ENCODE data around the gene PPP2CA.
"Not testable (repeated sequence)": the region's sequence is repeated elsewhere in the genome, so short reads cannot be mapped to it uniquely, and the experiment has no call there.

The PPP2CA gene

GRCh38 chr5:134211263-134212031 lies 14.4 kb downstream of the PPP2CA start:
- not testable (repeated sequence) for H3K18ac ChIP-seq (ENCODE audit: low read length); H4K8ac ChIP-seq (ENCODE audit: low read depth, low read length); H3K4me1 ChIP-seq (ENCODE audit: control insufficient read depth in 1 of 2, insufficient read depth in 2 of 2, low read length in 2 of 2); H4K12ac ChIP-seq (ENCODE audit: low read depth, low read length); H3K36me3 ChIP-seq (ENCODE audit: control insufficient read depth in 1 of 2, insufficient read depth in 2 of 2, low read length in 2 of 2); H3K27ac ChIP-seq (ENCODE audit: low read depth, low read length); H2AK5ac ChIP-seq (ENCODE audit: low read length); H3K23ac ChIP-seq (ENCODE audit: low read length); H4K91ac ChIP-seq (ENCODE audit: low read depth, low read length); H3K4me2 ChIP-seq (ENCODE audit: low read length); H3K14ac ChIP-seq (ENCODE audit: low read length); H3K27me3 ChIP-seq (ENCODE audit: insufficient read depth, low read length); H2BK120ac ChIP-seq (ENCODE audit: insufficient read depth, low read length, poor library complexity); H3K79me1 ChIP-seq (ENCODE audit: low read length); H2BK12ac ChIP-seq (ENCODE audit: low read length); H3K9ac ChIP-seq (ENCODE audit: low read length); H2BK5ac ChIP-seq (ENCODE audit: low read depth, low read length, poor library complexity); H2AFZ ChIP-seq (ENCODE audit: insufficient read depth, low read length, poor library complexity); H3K4me3 ChIP-seq (ENCODE audit: low read depth, low read length); DNase-seq; H3K9me3 ChIP-seq (ENCODE audit: insufficient read depth, low read depth, low read length)
- no CpG with 5 or more reads among the region's 14 CpGs for WGBS (ENCODE audit: extremely low coverage, insufficient coverage, insufficient read length)
- Histone ChIP-seq H3K4ac (ENCODE audit: low read depth, low read length) (peak overlapping the region; percentile 93), H3K79me2 (ENCODE audit: control insufficient read depth, insufficient read depth, low read length, poor library complexity) (peaks cover 38% of the 10 kb centered on the region)

GRCh38 chr5:134209477-134210245 lies 16.2 kb downstream of the PPP2CA start:
- Histone ChIP-seq H3K4ac (ENCODE audit: low read depth, low read length) (peak overlapping the region; percentile 90), H3K23ac (ENCODE audit: low read length) (no peak overlapping the region), H2AK5ac (ENCODE audit: low read length) (no peak overlapping the region), H2BK5ac (ENCODE audit: low read depth, low read length, poor library complexity) (no peak overlapping the region), H3K9ac (ENCODE audit: low read length) (no peak overlapping the region), H3K4me3 (ENCODE audit: low read depth, low read length) (no peak overlapping the region), H3K27ac (ENCODE audit: low read depth, low read length) (no peak overlapping the region), H3K79me1 (ENCODE audit: low read length) (no peaks in the 10 kb centered on the region), H3K4me2 (ENCODE audit: low read length) (no peak overlapping the region), H3K4me1 (ENCODE audit: control insufficient read depth in 1 of 2, insufficient read depth in 2 of 2, low read length in 2 of 2) (no peaks in the 10 kb centered on the region), H3K14ac (ENCODE audit: low read length) (no peak overlapping the region), H3K18ac (ENCODE audit: low read length) (no peak overlapping the region), H3K36me3 (ENCODE audit: control insufficient read depth in 1 of 2, insufficient read depth in 2 of 2, low read length in 2 of 2) (peaks cover 6 to 11% of the 10 kb centered on the region in 2 experiments), H2BK120ac (ENCODE audit: insufficient read depth, low read length, poor library complexity) (no peak overlapping the region), H3K9me3 (ENCODE audit: insufficient read depth, low read depth, low read length) (peaks cover 2% of the 10 kb centered on the region), H4K12ac (ENCODE audit: low read depth, low read length) (no peak overlapping the region), H3K79me2 (ENCODE audit: control insufficient read depth, insufficient read depth, low read length, poor library complexity) (peaks cover 29% of the 10 kb centered on the region), H2BK12ac (ENCODE audit: low read length) (no peak overlapping the region), H3K27me3 (ENCODE audit: insufficient read depth, low read length) (no peaks in the 10 kb centered on the region), H4K8ac (ENCODE audit: low read depth, low read length) (no peak overlapping the region), H2AFZ (ENCODE audit: insufficient read depth, low read length, poor library complexity) (no peak overlapping the region), H4K91ac (ENCODE audit: low read depth, low read length) (no peak overlapping the region)
- no peak for DNase-seq
- no CpG with 5 or more reads among the region's 14 CpGs for WGBS (ENCODE audit: extremely low coverage, insufficient coverage, insufficient read length)

- no peak overlapping the region for H3K27ac ChIP-seq (ENCODE audit: low read depth, low read length)
- no CpG with 5 or more reads among the region's 1 CpG for WGBS (ENCODE audit: extremely low coverage, insufficient coverage, insufficient read length)
- no peak overlapping the region for H2BK120ac ChIP-seq (ENCODE audit: insufficient read depth, low read length, poor library complexity)
- H2AK5ac ChIP-seq (ENCODE audit: low read length) = no peak overlapping the region
- no peak overlapping the region for H4K8ac ChIP-seq (ENCODE audit: low read depth, low read length)
- no peak overlapping the region for H3K9ac ChIP-seq (ENCODE audit: low read length)
- H3K79me1 ChIP-seq (ENCODE audit: low read length) = no peaks in the 10 kb centered on the region
- H2BK12ac ChIP-seq (ENCODE audit: low read length) = no peak overlapping the region
- H3K4me1 ChIP-seq (ENCODE audit: control insufficient read depth in 1 of 2, insufficient read depth in 2 of 2, low read length in 2 of 2) = no peaks in the 10 kb centered on the region
- no peaks in the 10 kb centered on the region for H3K27me3 ChIP-seq (ENCODE audit: insufficient read depth, low read length)
- H4K12ac ChIP-seq (ENCODE audit: low read depth, low read length) = no peak overlapping the region
- no peak for DNase-seq
- H3K18ac ChIP-seq (ENCODE audit: low read length) = no peak overlapping the region
- no peak overlapping the region for H2BK5ac ChIP-seq (ENCODE audit: low read depth, low read length, poor library complexity)
- no peak overlapping the region for H4K91ac ChIP-seq (ENCODE audit: low read depth, low read length)
- no peak overlapping the region for H3K23ac ChIP-seq (ENCODE audit: low read length)
- no peak overlapping the region for H2AFZ ChIP-seq (ENCODE audit: insufficient read depth, low read length, poor library complexity)
- no peak overlapping the region for H3K4me3 ChIP-seq (ENCODE audit: low read depth, low read length)
- no peak overlapping the region for H3K14ac ChIP-seq (ENCODE audit: low read length)
- H3K79me2 ChIP-seq (ENCODE audit: control insufficient read depth, insufficient read depth, low read length, poor library complexity) = peaks cover 24% of the 10 kb centered on the region
- H3K9me3 ChIP-seq (ENCODE audit: insufficient read depth, low read depth, low read length) = no peaks in the 10 kb centered on the region
- H3K4me2 ChIP-seq (ENCODE audit: low read length) = no peak overlapping the region
- H3K36me3 ChIP-seq (ENCODE audit: control insufficient read depth in 1 of 2, insufficient read depth in 2 of 2, low read length in 2 of 2) = peaks cover 14% of the 10 kb centered on the region in 2 experiments
- H3K4ac ChIP-seq (ENCODE audit: low read depth, low read length) = peak overlapping the region; percentile 99
These were observed 18.2 kb downstream of the PPP2CA start for GRCh38 chr5:134207696-134208095.

GRCh38 chr5:134206627-134207160 lies 19.2 kb downstream of the PPP2CA start:
- no peaks in the 10 kb centered on the region for H3K79me1 ChIP-seq (ENCODE audit: low read length)
- no peak overlapping the region for H2BK120ac ChIP-seq (ENCODE audit: insufficient read depth, low read length, poor library complexity)
- no peak overlapping the region for H3K4me2 ChIP-seq (ENCODE audit: low read length)
- no peak for DNase-seq
- H3K79me2 ChIP-seq (ENCODE audit: control insufficient read depth, insufficient read depth, low read length, poor library complexity) = peaks cover 20% of the 10 kb centered on the region
- H2BK5ac ChIP-seq (ENCODE audit: low read depth, low read length, poor library complexity) = no peak overlapping the region
- H3K27me3 ChIP-seq (ENCODE audit: insufficient read depth, low read length) = no peaks in the 10 kb centered on the region
- peaks cover 14% of the 10 kb centered on the region in 2 experiments for H3K36me3 ChIP-seq (ENCODE audit: control insufficient read depth in 1 of 2, insufficient read depth in 2 of 2, low read length in 2 of 2)
- H4K8ac ChIP-seq (ENCODE audit: low read depth, low read length) = no peak overlapping the region
- H2AK5ac ChIP-seq (ENCODE audit: low read length) = no peak overlapping the region
- H3K9me3 ChIP-seq (ENCODE audit: insufficient read depth, low read depth, low read length) = no peaks in the 10 kb centered on the region
- no peaks in the 10 kb centered on the region for H3K4me1 ChIP-seq (ENCODE audit: control insufficient read depth in 1 of 2, insufficient read depth in 2 of 2, low read length in 2 of 2)
- no peak overlapping the region for H2AFZ ChIP-seq (ENCODE audit: insufficient read depth, low read length, poor library complexity)
- H4K12ac ChIP-seq (ENCODE audit: low read depth, low read length) = no peak overlapping the region
- no peak overlapping the region for H4K91ac ChIP-seq (ENCODE audit: low read depth, low read length)
- H3K23ac ChIP-seq (ENCODE audit: low read length) = no peak overlapping the region
- no peak overlapping the region for H3K18ac ChIP-seq (ENCODE audit: low read length)
- no peak overlapping the region for H3K14ac ChIP-seq (ENCODE audit: low read length)
- H3K27ac ChIP-seq (ENCODE audit: low read depth, low read length) = no peak overlapping the region
- no peak overlapping the region for H2BK12ac ChIP-seq (ENCODE audit: low read length)
- no peak overlapping the region for H3K9ac ChIP-seq (ENCODE audit: low read length)
- no peak overlapping the region for H3K4me3 ChIP-seq (ENCODE audit: low read depth, low read length)
- WGBS (ENCODE audit: extremely low coverage, insufficient coverage, insufficient read length) = no CpG with 5 or more reads among the region's 7 CpGs
- H3K4ac ChIP-seq (ENCODE audit: low read depth, low read length) = peak overlapping the region; percentile 89
